Measurements from ENCODE around the gene CERS2.
A peak's percentile ranks its signal among the peaks of the same experiment; 100 is the strongest.

Gene CERS2

GRCh38 chr1:151002611-151003010 is 28.0 kb upstream of the CERS2 start:
- TF ChIP-seq CTCF (conservative IDR thresholded peaks at IDR 0.05; ENCODE audit: low read depth, low read length), result no peak
- H3K4me3 ChIP-seq (ENCODE audit: low read depth, low read length), result no peak overlapping the region

GRCh38 chr1:151002051-151002450 is 27.4 kb upstream of the CERS2 start:
- TF ChIP-seq CTCF (conservative IDR thresholded peaks at IDR 0.05; ENCODE audit: low read depth, low read length), result no peak
- no peak overlapping the region for H3K4me3 ChIP-seq (ENCODE audit: low read depth, low read length)
- no peak for DNase-seq (ENCODE audit: low read depth)

More at GRCh38 chr1:151002611-151003010, 28.0 kb upstream of the CERS2 start:
- peak; percentile 53 for DNase-seq (ENCODE audit: low read depth)

- DNase-seq (ENCODE audit: low read depth), result no peak
- no peak for TF ChIP-seq CTCF (conservative IDR thresholded peaks at IDR 0.05; ENCODE audit: low read depth, low read length)
- no peak overlapping the region for H3K4me3 ChIP-seq (ENCODE audit: low read depth, low read length)
Observed at GRCh38 chr1:151001602-151002001, 27.0 kb upstream of the CERS2 start.

GRCh38 chr1:151000408-151000807 is 25.8 kb upstream of the CERS2 start:
- no peak overlapping the region for H3K4me3 ChIP-seq (ENCODE audit: low read depth, low read length)
- no peak for DNase-seq (ENCODE audit: low read depth)
- TF ChIP-seq CTCF (conservative IDR thresholded peaks at IDR 0.05; ENCODE audit: low read depth, low read length), result no peak

- H3K4me3 ChIP-seq (ENCODE audit: low read depth, low read length), result no peak overlapping the region
- no peak for TF ChIP-seq CTCF (conservative IDR thresholded peaks at IDR 0.05; ENCODE audit: low read depth, low read length)
Observed at GRCh38 chr1:150999926-151000325, 25.3 kb upstream of the CERS2 start.

GRCh38 chr1:150999051-150999674 is 24.5 kb upstream of the CERS2 start:
- peak; percentile 85 for DNase-seq (ENCODE audit: low read depth)
- no peak overlapping the region for H3K4me3 ChIP-seq (ENCODE audit: low read depth, low read length)

More at GRCh38 chr1:150999926-151000325, 25.3 kb upstream of the CERS2 start:
- DNase-seq (ENCODE audit: low read depth), result no peak

More at GRCh38 chr1:150999051-150999674, 24.5 kb upstream of the CERS2 start:
- no peak for TF ChIP-seq CTCF (conservative IDR thresholded peaks at IDR 0.05; ENCODE audit: low read depth, low read length)

All from choroid plexus epithelial cell (primary cell).